SK-N-MC (cell line): ENCODE measurements around the gene XRN2.

Experiments
- EZH2 ChIP-seq: fragments of 200-600 bp; sonication (generic); IDR thresholded peaks from one replicate; pipeline ENCODE4 v1.6.1; 2017; ENCODE audit warnings: antibody characterized with exemption
- FOXP2 ChIP-seq: optimal IDR thresholded peaks from 2 replicates; pipeline ENCODE3; 2011; ENCODE audit warnings: mild to moderate bottlenecking, moderate library complexity; ENCODE audit not compliant: insufficient read depth; ENCODE audit errors: extremely low read length, control extremely low read depth
- POLR2AphosphoS5 ChIP-seq: IDR thresholded peaks from 2 replicates; pipeline ENCODE4 v1.6.1; 2012; ENCODE audit warnings: mild to moderate bottlenecking, low read depth, low read length, borderline replicate concordance

GRCh38 chr20:21352703-21353102 is 49.6 kb downstream of the XRN2 start:
- no peak for TF ChIP-seq FOXP2
- TF ChIP-seq EZH2 = no peak
- no peak for TF ChIP-seq POLR2AphosphoS5
